ENCODE results near the gene PHF1.

Gene PHF1

GRCh38 chr6:33380272-33380981 is 30.4 kb upstream of the PHF1 start:
- H4K20me1 ChIP-seq (ENCODE audit: insufficient read depth, low read length), result no peaks in the 10 kb centered on the region
- no peak overlapping the region for H2AFZ ChIP-seq (ENCODE audit: low read length)
- no peaks in the 10 kb centered on the region for H3K4me1 ChIP-seq (ENCODE audit: insufficient read depth, low read length, severe bottlenecking)
- H3K27me3 ChIP-seq (ENCODE audit: insufficient read depth, low read length), result no peaks in the 10 kb centered on the region
- H3K36me3 ChIP-seq (ENCODE audit: insufficient read depth, low read length), result no peaks in the 10 kb centered on the region; the same call in 1 of the 2 replicates
- TF ChIP-seq EZH2 (IDR thresholded peaks at IDR 0.05; ENCODE audit: borderline replicate concordance, low read length), result no peak
- TF ChIP-seq, protein P1, sequence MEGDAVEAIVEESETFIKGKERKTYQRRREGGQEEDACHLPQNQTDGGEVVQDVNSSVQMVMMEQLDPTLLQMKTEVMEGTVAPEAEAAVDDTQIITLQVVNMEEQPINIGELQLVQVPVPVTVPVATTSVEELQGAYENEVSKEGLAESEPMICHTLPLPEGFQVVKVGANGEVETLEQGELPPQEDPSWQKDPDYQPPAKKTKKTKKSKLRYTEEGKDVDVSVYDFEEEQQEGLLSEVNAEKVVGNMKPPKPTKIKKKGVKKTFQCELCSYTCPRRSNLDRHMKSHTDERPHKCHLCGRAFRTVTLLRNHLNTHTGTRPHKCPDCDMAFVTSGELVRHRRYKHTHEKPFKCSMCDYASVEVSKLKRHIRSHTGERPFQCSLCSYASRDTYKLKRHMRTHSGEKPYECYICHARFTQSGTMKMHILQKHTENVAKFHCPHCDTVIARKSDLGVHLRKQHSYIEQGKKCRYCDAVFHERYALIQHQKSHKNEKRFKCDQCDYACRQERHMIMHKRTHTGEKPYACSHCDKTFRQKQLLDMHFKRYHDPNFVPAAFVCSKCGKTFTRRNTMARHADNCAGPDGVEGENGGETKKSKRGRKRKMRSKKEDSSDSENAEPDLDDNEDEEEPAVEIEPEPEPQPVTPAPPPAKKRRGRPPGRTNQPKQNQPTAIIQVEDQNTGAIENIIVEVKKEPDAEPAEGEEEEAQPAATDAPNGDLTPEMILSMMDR (IDR thresholded peaks at IDR 0.05; ENCODE audit: low read length), result no peak
- no peak overlapping the region for H3K4me2 ChIP-seq (ENCODE audit: low read length)
- no peaks in the 10 kb centered on the region for H3F3A ChIP-seq (ENCODE audit: insufficient read depth, low read length)
- H3K9me3 ChIP-seq (ENCODE audit: low read length), result no peaks in the 10 kb centered on the region
- no peak overlapping the region for H3K9ac ChIP-seq (ENCODE audit: low read length)
- no peak overlapping the region for H3K4me3 ChIP-seq (ENCODE audit: low read depth, low read length, poor library complexity, severe bottlenecking)
- H3K9me2 ChIP-seq (ENCODE audit: low read depth, low read length), result no peaks in the 10 kb centered on the region
- H3K27ac ChIP-seq (ENCODE audit: low read depth, low read length, poor library complexity, severe bottlenecking), result no peak overlapping the region
- no peaks in the 10 kb centered on the region for H3K79me2 ChIP-seq (ENCODE audit: insufficient read depth, low read length)

DNA sequence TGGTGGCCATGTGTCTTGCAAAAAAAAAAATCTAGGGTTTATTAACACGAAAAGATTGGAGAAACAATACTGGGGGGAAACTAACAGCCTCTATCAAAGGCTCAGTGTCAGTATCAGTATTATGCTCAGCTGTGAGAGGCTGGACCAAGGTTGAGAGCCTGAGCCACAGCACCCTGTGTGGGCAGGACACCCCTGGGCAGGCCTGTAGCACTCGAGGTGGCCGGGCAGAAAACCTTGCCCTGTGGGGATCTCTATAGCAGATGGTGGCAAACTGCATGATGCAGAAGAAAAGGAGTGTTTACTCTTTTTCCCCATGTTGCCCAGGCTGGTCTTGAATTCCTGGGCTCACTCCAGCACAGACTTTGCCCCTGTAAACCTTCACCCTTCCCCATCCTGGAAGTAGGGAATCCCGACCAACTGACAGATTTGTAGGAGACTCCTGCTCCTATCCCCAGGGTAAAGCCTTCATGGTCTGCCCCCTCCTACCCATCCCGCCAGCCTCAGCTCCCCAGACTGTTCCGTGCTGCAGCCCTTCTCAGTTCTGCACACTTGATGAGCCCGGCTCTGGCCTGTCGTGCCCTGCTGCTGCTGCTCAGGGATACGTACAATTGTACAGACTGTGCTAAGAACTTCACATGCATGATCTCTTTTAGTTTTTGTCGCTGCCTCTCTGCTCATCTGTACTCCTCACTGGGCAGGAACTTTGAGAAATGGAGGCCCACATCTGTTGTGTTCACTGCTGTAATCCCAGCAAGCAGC is 27.2 kb upstream of the PHF1 start:
- Histone ChIP-seq H3K4me3 (ENCODE audit: low read depth, low read length, poor library complexity, severe bottlenecking) (no peak overlapping the region), H3K9me3 (ENCODE audit: low read length) (no peaks in the 10 kb centered on the region), H3K4me2 (ENCODE audit: low read length) (no peak overlapping the region), H3K4me1 (ENCODE audit: insufficient read depth, low read length, severe bottlenecking) (no peaks in the 10 kb centered on the region), H3F3A (ENCODE audit: insufficient read depth, low read length) (no peaks in the 10 kb centered on the region), H3K36me3 (ENCODE audit: insufficient read depth, low read length) (no peaks in the 10 kb centered on the region), H3K79me2 (ENCODE audit: insufficient read depth, low read length) (no peaks in the 10 kb centered on the region), H2AFZ (ENCODE audit: low read length) (no peak overlapping the region), H3K9me2 (ENCODE audit: low read depth, low read length) (no peaks in the 10 kb centered on the region), H3K27ac (ENCODE audit: low read depth, low read length, poor library complexity, severe bottlenecking) (no peak overlapping the region), H4K20me1 (ENCODE audit: insufficient read depth, low read length) (no peaks in the 10 kb centered on the region), H3K27me3 (ENCODE audit: insufficient read depth, low read length) (no peaks in the 10 kb centered on the region), H3K9ac (ENCODE audit: low read length) (no peak overlapping the region)
- TF ChIP-seq, protein P1 (IDR thresholded peaks at IDR 0.05; ENCODE audit: low read length), result no peak
- no peak for TF ChIP-seq EZH2 (IDR thresholded peaks at IDR 0.05; ENCODE audit: borderline replicate concordance, low read length)

- Histone ChIP-seq H3K9me2 (ENCODE audit: low read depth, low read length) (no peaks in the 10 kb centered on the region), H3F3A (ENCODE audit: insufficient read depth, low read length) (no peaks in the 10 kb centered on the region), H2AFZ (ENCODE audit: low read length) (no peak overlapping the region), H4K20me1 (ENCODE audit: insufficient read depth, low read length) (no peaks in the 10 kb centered on the region), H3K4me2 (ENCODE audit: low read length) (no peak overlapping the region), H3K4me3 (ENCODE audit: low read depth, low read length, poor library complexity, severe bottlenecking) (no peak overlapping the region), H3K79me2 (ENCODE audit: insufficient read depth, low read length) (no peaks in the 10 kb centered on the region), H3K27me3 (ENCODE audit: insufficient read depth, low read length) (no peaks in the 10 kb centered on the region), H3K9me3 (ENCODE audit: low read length) (no peaks in the 10 kb centered on the region), H3K4me1 (ENCODE audit: insufficient read depth, low read length, severe bottlenecking) (no peaks in the 10 kb centered on the region), H3K27ac (ENCODE audit: low read depth, low read length, poor library complexity, severe bottlenecking) (no peak overlapping the region), H3K9ac (ENCODE audit: low read length) (no peak overlapping the region), H3K36me3 (ENCODE audit: insufficient read depth, low read length) (no peaks in the 10 kb centered on the region)
- TF ChIP-seq, protein P1 (IDR thresholded peaks at IDR 0.05; ENCODE audit: low read length), result no peak
- TF ChIP-seq EZH2 (IDR thresholded peaks at IDR 0.05; ENCODE audit: borderline replicate concordance, low read length), result no peak
Measured at GRCh38 chr6:33384581-33385020, 26.2 kb upstream of the PHF1 start.

All from OCI-LY1 (cell line).